Measurements from ENCODE around the gene COL17A1.

Gene COL17A1

GRCh38 chr10:104032144-104032775, 53.4 kb downstream of the COL17A1 start:
- no peak for DNase-seq

- no peak for DNase-seq
Measured at GRCh38 chr10:104031631-104032030, 54.0 kb downstream of the COL17A1 start.

DNA sequence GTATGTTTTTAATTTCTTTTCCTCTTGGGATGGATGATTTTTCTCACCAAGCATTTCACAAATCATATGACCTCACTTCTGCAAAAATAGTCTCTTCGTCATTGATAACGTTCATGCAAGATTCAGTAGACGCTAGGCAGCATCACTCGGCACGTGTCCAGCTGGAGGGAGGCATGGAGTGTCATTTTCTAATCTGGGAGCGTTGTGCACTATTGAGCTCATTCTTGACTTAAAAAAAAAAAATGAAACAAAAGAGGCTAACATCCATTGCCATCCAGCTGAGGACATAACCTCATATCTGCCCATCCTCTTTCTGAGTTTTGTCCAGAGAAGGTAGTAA, 56.2 kb downstream of the COL17A1 start:
- DNase-seq, result no peak

GRCh38 chr10:104028823-104029520, 56.7 kb downstream of the COL17A1 start:
- DNase-seq, result no peak

DNA sequence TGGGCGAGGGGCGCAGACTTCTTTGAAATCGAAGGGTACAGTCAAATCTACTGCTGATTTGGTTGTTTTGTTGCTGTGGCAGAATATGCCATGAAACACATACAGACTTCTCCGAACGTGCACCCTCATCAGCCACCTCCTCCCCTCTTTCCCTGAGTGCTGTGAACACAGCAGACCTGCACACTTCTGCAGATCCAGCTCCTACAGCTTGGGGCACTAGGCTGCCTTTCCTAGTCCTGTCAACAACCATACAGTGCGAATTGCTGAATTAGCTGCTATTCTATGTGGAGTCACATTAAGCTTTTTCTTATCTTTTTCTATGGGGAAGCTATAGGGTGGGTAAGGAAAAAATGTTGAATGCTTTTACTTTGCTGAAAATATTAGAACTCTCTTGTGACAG, 57.5 kb downstream of the COL17A1 start:
- DNase-seq, result peak; percentile 37

DNA sequence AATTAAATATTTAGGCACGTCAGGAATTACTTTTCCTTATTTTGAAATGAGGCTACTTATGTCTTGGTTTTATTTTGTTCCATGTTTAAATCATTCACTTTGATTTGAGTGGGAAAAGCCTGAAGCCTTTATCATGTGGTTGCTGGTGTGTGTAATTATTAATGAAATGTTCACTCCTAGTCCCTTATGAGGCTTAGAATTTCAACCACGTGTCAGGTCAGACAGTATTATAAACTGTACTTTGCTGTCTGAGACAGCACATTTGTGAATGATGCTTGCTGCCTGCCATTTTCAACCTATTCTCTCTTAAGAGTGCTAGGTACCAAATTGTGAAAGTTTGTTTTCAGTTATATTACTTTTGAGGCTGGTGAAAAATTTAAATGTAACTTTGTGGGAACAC, 58.9 kb downstream of the COL17A1 start:
- no peak for DNase-seq

GRCh38 chr10:104025524-104025923, 60.2 kb downstream of the COL17A1 start:
- DNase-seq, result no peak

- DNase-seq, result no peak
Measured at GRCh38 chr10:104022026-104022425, 63.7 kb downstream of the COL17A1 start.

- DNase-seq, result no peak
Measured at GRCh38 chr10:104021246-104021645, 64.4 kb downstream of the COL17A1 start.

DNA sequence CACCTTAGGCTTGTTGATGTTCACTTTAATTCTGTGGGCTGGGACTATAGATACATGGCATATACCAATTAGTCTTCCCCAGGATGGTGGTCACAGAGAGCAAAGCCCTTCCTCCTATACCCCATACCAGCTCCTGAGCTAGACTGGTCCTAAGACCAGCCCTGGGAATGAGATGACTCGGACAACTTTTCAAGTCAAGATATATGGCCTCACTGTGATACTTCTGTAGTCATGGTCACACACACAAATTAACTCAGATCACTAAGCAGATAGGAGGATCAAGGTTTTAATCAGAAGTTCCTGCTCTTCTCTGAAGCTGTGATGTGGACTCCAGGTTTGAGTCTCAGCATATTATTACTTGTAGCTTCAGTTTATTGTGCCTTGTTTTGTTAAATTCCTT, 65.7 kb downstream of the COL17A1 start:
- no peak for DNase-seq

GRCh38 chr10:104018471-104018870, 67.2 kb downstream of the COL17A1 start:
- DNase-seq, result no peak

DNA sequence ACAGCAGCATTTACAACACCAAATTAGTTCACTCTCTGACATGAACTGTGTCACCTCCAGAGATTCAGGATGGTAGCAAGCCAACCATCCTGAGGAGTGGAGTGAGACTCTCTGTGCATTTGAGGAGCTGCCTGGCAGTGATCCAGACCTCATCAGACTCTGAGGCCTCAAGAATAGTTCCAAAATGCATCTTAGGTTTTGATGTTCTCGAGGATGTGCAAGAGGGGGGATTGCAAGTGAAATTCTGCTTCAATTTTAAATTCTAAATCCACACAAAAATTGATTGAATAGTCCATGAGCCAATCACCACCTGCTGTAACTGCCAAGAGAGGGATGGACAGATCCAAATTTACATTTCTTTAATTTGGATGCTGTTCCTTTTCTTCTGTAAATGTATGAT, 69.0 kb downstream of the COL17A1 start:
- no peak for DNase-seq

DNA sequence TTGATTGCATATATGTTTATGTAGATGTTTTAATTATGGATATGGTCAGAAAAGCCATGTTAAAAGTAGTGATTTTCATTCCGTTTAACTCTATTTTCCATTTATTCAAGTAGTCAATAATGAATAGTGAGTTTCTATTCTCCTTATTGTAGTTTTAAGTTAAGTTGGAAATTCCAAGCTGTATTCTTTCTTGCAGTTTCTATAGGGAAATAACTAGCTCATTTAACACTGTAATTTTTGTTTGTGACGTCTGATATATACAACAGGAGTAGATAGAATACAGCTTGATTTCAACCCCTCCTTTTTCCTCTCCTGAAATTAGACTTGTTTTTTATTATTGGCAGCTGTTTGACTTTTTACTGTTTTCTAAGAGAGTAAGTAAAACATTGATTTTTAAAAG, 71.5 kb downstream of the COL17A1 start:
- DNase-seq, result no peak

- no peak for DNase-seq
Measured at GRCh38 chr10:104013489-104013888, 72.2 kb downstream of the COL17A1 start.

GRCh38 chr10:104011904-104012303, 73.8 kb downstream of the COL17A1 start:
- DNase-seq, result no peak

DNA sequence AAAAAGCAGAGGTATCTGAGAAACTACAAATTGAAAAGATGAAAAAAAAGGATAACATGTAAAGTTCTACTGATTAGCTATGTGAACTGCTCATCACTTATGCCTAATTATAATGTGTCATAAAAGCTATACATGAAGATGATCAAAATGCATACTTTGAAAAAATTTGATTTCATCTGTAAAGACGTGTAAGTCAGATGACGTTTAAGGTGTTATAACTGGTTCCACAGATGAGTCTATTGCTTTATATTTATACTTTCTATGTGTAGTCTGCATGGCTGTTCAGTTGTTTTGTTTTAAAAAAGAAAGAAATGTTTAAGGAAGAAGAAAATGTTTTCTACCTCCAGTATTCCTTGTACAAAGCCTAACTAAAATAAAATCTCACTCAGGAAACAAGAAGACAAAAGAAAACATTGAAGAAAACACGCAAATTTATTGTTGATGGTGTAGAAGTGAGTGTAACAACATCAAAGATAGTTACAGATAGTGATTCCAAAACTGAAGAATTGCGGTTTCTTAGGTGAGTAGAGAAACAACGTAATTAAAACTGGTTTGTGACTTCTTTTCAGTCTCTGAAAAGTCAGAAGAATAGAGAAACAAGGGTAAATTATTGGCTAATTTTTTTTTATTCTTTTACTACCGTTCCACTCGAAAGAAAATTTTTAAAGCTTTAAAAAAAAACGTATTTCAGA, 80.4 kb downstream of the COL17A1 start:
- no peak for DNase-seq

DNA sequence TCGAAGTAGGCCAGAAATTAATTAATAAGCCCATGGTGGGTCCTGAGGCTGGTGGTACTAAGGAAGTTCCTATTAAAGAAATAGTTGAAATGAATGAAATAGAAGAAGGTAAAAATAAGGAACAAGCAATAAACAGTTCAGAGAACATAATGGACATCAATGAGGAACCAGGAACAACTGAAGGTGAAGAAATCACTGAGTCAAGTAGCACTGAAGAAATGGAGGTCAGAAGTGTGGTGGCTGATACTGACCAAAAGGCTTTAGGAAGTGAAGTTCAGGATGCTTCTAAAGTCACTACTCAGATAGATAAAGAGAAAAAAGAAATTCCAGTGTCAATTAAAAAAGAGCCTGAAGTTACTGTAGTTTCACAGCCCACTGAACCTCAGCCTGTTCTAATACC, 82.8 kb downstream of the COL17A1 start:
- DNase-seq, result no peak

- DNase-seq, result no peak
Measured at GRCh38 chr10:103998805-103999204, 86.9 kb downstream of the COL17A1 start.

GRCh38 chr10:103995134-103995533, 90.5 kb downstream of the COL17A1 start:
- DNase-seq, result no peak

DNA sequence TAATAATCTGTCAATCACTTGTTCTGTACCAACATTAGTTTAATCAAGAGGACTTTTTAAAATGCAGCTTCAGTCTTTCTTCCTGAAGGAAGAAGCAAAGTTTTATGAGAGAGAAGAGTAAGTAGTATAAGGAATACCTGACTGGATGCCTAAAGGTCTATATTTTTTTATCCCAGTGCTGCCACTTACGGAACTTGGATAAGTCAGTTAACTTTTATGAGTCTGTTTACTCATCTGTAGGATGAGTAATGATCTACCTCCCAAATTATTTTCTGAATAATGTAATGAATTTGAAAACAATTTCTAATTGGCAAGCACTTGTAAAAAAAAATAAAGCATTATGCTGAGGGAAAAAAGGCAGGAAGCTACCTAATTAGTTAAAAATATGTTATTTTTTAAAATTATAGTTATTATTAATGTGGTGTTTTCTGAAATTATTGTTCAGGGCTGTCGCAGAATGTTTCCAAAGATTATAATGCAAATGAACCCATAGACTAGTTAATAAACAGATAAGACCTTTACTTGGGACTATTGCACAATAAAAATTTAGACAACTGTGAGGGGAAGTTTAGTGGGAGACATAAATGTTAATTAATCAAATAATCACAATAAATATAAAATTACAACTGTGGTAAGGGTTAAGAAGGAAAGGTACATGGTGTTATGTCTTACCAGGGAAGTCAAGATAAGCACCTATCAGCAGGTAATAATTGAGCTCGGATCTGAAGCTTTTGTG, 94.1 kb downstream of the COL17A1 start:
- no peak for DNase-seq

GRCh38 chr10:103990531-103990930, 95.1 kb downstream of the COL17A1 start:
- no peak for DNase-seq

DNA sequence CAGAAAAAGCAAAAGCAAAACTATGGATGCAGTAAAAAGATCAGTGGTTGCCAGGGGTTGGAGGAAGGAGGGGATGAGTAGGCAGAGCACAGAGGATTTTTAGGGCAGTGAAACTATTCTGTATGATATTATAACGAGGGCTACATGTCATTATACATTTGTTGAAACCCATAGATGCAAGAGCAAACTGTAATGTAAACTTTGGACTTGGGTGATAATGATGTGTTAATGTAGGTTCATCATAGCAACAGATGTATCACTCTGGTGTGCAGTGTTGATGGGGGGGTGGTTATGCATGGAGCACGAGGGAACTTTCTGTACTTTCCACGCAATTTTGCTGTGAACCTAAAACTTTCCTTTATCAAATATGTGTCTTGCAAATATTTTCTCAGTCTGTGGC, 95.6 kb downstream of the COL17A1 start:
- no peak for DNase-seq

DNA sequence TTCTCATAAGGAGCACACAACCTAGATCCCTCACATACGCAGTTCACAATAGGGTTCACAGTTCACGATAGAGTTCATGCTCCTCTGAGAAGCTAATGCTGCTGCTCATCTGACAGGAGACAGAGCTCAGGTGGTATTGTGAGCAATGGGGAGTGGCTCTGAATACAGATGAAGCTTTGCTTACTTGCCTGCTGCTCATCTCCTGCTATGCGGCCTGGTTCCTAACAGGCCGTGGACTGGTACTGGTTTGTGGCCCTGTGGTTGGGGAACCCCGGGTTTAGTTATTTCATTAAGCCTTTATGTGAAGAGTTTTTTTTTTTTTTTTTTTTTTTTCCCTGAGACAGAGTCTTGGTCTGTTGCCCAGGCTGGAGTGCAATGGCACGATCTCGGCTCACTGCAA, 99.3 kb downstream of the COL17A1 start:
- peak; percentile 23 for DNase-seq

DNA sequence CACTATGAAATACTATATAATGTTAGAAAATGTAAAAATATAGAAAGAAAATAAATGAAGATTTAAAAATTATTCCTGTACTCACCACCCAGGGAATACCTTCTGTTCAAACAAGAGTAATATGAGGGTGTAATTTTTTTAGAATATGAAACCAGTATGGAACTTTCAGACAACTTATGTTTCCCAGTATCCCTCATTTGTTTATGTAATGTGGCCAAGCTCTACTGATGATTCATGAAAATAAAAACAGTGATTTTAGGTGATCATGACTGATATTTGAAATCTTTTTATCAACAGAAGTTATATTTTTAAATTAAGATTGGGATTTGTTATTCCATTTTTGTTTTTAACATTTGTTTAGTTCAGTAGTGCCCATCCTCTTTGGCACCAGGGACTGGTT, 100.0 kb downstream of the COL17A1 start:
- no peak for DNase-seq
